Activated naive CD4-positive, alpha-beta T cell treated with Interleukin-2 at 50 U/mL for 16 hours (primary cell): ENCODE measurements around the gene MAGEF1.

ENCODE experiments used
- DNase-seq: peaks from one replicate; pipeline ENCODE4 v3.0.0-alpha.2; 2020

MAGEF1 gene, protein sequence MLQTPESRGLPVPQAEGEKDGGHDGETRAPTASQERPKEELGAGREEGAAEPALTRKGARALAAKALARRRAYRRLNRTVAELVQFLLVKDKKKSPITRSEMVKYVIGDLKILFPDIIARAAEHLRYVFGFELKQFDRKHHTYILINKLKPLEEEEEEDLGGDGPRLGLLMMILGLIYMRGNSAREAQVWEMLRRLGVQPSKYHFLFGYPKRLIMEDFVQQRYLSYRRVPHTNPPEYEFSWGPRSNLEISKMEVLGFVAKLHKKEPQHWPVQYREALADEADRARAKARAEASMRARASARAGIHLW

DNA sequence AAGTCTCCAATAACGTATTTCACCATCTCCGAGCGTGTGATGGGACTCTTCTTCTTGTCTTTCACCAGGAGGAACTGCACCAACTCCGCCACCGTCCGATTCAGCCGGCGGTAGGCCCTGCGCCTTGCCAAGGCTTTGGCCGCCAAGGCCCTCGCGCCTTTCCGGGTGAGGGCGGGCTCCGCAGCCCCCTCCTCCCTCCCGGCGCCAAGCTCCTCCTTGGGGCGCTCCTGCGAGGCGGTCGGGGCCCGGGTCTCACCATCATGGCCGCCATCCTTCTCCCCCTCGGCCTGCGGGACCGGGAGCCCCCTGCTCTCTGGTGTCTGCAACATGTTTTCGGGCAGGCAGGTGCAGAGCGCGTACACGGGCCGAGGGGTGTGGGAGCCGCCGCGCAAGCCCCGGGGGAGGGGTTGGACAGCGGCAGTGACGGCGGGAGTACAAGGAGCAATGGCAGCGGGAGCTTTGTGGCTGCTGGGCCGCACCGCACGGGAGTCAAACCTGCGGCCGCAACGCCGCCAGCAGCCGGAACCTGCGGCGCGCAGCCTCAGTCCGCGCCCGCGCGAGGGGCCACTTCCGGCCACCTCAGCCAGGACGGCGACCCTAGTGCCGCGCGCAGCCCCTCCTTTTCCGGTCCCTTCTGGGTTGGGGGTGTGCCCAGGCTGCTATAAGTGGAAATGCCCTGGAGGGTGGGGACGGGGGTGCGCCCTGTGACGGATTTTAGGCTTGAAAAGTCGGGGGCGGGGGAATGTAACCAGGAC is at the start of gene MAGEF1:
Gene MAGEF1, minus strand, starts transcription at position 572 of the 755 bp plus-strand sequence. Its CDS starts 243 bp downstream, at position 329.
- peak; percentile 78 for DNase-seq

DNA sequence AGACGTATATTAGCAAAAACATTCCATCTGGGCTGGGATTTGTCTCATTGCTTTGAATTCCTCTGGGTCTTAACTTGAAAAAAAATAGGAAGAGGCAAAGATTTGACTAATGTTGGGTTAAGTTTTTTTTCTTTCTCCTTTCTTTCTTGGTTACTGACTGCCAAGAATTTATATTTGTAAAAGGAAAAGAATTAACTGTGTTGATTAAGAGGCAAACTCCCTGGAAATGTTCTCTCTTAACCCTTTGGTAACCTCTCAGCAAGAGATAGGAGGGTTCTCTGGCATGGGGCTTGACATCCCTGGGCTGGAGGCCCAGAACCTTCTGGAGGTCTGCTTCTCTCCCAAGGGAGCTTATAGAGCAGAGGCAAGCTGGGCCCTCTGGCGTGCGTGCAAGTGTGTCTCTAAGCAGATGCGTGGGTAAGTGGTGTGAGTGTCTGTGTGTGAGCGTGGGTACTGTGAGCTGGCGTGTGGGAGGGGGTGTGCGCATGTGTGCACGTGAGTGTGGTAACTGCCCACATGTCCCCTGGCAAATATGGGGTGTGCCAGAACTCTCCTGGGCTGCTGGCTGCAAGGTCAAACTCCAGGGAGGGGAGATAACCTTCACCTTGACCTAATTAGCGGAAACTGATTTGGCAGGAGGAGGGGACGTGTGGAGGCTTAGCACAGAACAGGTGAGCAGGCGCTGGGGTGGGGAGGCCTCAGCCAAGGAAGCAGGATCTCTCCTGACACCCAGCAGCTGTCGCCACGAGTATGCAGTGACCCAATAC is 49.4 kb upstream of the MAGEF1 start:
- no peak for DNase-seq

DNA sequence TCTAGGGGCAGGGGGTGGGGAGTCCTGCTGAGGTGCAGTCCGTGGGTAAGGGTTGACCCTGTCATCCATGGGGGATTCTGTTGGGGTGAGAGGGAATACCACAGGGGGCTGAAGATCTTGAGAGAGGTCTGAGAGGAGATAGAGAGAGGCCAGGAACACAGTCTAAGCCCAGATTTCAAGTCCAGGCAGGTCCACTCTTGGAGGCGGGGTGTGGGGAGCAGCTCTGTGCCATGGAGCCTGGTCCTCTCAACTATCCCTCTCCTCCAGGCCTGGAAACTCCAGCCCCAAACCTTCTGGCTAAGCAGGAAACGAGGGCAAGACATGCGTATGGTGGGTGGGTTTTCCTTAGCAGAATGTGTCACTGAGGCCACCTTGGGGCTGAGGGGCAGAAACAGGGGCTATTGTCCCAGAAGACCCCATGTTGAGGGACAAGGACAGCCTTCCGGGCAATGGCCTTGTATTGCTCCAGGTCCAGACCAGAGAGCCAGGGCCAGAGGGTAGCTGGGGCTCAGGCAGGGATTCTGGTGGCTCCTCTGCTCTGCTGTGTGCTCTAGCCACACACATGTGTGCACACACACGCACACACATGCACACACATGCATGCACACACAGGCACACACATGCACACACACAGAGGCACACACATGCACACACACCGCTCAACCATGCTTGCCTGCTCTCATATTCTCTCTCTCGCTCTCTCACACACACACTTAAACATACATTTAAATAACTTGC is 48.6 kb upstream of the MAGEF1 start:
- no peak for DNase-seq

DNA sequence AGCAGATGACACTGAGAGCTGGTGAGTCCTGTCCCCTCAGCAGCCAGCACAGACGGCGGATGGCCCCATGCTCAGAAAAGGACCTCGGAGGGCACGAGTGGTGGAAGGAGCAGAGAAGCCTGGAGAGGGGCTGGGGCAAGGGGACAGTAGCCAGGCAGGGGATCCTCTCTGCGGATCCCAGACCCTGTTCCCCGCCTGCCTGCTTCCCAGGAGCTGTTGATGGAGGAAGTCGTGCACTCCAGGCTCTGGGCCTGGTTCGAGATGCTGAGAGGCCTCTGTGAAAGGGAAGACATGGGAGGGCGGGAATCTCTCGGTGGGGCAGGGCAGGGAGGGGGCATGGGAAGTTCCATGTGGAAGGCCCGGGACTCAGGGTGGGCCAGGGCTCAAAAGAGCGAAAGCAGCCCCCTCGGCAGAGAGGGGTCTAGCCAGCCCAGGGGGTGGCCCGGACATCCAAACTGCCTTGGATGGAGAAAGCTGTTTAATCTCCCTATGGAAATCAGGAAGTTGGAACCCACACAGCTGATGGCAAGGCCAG is 47.9 kb upstream of the MAGEF1 start:
- no peak for DNase-seq

DNA sequence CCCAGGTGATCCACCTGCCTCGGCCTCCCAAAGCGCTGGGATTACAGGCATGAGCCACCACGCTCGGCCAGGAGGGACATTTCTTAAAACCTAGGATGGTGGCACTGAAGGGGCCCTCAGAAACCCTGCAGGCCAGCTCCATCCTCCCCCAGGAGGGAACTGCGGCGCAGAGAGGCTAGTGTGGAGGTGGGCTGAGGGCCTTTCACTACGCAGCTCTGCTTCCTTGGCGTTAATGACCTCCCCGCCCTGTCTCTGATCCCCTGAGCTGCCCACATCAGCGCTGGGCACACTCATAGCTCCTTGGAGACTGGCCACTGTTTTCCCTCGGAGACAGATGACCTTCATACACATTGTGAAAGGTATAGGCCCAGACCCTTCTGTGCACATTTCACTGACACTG is 46.2 kb upstream of the MAGEF1 start:
- no peak for DNase-seq

DNA sequence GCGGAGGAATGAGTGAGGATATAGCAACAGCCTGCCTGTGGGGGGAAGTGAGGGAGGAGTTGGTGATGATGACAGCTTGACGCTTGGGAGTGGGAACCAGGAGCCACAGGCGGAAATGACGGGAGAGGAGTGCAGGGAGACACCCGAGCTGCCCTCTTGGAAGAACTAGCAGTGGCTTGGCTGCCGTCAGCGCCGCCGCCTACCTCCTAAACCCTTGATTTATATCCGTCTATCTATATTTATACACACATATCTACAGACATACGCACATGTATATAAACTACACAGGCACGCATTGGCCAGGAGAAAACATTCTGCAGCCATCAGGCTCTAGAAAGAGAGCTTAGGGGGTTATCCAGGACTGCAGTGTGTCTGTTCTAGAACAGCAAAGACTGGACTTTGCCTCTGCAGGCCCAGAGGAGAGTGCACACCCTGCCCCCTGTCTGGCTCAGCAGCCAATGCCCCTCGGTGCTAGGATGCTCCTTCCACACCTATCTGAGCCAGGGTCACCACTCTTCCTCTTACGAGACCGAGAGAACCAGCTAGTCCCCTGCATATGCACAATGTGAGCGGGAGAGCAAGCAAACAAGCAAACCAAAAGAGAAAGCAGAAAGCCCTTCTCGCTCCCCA is 45.3 kb upstream of the MAGEF1 start:
- DNase-seq = no peak

DNA sequence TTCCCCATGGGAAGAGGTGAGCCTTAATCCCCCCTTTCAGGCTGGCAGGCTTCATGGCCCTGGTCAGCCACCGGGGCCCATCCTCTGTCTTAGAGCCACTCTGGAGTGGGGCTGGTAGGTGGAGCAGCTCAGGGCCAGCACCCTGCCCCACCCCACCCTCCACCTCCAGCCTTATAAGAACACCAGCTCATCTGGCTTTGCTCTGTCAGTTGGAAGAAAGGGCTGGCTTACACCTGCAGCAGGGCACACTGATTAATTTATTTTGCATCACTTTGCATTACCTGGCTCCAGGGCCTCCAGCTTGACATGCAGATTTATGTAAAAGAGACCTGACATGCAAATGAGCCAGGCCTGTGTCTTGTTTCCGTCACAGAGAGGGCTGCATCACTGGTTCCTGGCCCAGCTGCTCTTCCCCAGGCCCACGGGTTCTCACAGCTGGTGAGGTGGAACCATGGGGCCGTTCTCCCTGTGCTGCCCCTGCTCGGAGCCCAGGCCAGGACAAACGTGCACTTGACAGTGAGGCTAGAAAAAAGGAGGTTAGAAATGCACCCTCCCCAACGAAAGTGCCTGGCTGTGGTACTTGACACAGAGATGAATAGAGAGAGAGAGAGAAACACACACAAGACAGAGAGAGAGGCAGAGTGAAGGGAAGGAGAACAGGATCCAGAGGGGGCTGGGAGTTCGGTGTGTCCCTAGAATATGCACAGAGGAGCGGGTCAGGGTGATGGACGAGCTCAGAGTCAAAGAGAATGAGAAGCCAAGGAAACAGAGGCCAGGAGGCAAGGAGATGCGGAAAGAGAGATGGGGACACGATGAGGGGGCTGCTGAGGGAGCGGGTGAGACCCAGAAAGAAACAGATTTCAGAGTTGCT is 44.5 kb upstream of the MAGEF1 start:
- no peak for DNase-seq

DNA sequence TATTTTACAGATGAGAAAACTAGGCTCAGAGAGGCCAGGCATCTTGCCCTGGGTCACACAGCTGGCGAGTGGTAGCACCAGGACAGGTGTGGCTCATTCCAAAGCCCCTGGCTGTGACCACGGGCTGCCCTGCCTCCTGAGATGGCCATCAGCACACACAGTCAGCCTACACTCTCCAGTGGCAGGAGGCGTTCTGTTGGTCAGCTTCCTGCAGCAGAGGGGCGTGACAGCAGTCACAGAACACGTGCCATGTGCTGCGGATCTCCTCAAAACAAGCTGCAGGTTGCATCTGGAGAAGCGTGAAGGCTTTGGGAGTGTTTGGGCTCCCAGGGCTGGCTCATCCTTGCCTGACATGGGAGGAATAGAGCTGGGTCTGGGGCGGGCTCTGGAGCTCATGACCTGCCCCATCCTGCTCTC is 43.5 kb upstream of the MAGEF1 start:
- DNase-seq = no peak

DNA sequence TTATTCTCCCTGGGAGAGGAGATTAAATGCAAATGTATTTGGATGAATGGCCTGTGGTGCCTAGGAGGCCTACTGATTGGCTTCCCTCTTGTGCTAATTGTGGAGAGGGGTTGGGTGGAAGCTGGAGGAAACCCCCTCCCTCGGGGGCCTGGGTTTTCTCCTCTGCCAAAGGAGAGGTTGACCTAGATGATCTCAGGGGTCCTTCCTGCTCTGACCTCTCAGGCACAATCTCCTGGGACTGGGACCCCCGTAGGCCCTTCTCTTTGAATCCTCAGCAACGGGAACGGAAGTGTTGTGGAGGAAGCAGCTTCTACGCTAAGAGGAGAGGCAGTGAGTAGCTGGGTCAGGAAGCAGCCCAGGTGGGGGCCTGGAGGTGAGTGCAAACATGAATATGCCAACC is 40.5 kb upstream of the MAGEF1 start:
- DNase-seq = no peak

DNA sequence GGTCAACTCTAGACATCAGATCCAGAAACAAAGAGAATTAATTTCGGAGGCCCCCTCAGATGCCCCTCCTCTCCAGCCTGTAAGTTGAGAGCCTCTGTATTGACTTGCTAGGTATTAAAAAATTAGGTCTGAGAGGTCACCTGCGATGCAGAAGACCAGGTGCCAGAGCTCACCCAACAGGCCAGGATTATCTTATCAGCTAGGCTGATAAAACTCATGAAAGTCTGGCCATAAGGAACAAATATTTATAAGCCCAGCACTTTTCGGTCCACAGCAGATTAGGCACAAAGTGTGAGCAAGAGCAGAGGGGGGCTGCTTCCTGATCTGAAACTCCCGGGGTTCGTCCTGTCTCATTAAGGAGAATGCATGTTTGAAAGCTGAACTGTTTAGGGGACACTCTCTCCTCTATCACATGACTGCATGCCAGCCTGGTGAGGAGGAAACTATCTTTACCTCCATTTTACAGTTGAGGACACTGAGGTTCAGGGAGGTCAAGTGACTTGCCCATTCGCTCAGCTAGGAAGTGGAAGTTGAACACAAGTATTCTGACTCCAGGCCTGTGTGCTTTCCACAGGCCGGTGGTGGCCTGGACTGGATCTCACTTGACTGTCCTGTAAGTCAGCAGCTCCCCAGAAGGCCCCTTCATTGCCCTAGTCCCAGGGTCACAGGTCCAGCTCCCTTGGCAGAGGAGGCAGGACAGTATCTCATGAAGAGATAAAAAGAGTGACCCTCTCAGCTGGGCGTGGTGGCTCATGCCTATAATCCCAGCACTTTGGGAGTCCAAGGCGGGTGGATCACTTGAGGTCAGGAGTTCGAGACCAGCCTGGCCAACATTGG is 39.6 kb upstream of the MAGEF1 start:
- no peak for DNase-seq

DNA sequence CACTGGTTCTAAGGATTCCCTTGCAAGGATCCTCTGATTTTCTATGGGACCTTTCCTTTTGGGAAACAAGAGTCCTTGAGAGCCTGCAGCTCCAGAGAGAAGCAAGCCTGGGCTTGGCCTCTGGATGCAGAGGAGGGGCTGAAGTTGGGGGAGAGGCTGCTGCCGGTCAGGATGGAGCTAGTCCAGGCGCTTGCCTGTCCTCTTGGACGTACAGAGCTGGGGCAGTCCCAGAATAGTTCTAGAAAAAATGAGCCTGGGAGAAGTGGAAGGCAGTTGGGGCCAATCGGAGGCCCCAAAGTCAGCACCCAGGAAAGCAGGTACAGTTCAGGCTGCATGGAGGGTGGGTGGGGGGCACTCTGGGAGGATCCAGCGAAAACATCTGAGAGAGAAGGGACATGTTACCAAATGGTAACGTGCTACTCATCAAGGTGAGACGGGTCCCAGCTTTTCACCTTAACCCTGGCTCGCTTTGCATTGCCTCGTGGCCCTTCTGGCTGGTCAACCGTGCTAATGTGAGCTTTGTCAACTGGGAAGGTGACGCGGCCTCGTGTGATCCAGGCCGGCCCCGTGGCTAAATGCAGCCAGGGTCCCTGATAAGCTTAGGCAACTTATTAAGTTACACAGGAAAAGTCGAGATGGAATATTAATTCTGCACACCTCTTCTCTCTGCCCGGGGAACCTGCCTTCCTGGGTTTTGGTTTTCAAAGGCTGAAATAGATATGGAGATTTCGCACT is 38.7 kb upstream of the MAGEF1 start:
- DNase-seq = no peak

DNA sequence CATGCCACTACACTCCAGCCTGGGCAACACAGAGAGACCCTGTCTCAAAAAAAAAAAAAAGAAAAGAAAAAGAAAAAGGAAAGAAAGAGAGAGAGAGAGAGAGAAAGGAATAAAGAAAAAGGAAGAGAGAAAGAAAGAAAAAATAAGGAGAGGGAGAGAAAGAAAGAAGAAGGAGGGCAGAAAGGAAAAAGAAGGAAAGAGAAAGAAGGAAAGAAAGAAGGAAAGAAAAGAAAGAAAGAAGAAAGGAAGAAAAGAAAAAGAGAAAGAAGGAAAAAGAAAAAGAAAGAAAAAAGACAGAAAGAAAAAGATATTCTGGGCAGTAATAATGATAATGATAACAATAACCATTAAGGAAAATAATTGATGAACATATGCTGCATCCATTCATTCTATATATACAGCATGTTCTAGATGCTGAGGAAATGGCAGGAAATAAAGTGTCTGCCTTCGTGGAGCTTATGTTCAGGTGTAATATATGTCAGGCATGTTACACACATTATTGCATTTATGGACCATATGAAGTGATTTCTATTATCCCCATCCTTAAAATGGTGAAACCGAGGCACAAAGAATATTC is 37.4 kb upstream of the MAGEF1 start:
- DNase-seq = no peak

DNA sequence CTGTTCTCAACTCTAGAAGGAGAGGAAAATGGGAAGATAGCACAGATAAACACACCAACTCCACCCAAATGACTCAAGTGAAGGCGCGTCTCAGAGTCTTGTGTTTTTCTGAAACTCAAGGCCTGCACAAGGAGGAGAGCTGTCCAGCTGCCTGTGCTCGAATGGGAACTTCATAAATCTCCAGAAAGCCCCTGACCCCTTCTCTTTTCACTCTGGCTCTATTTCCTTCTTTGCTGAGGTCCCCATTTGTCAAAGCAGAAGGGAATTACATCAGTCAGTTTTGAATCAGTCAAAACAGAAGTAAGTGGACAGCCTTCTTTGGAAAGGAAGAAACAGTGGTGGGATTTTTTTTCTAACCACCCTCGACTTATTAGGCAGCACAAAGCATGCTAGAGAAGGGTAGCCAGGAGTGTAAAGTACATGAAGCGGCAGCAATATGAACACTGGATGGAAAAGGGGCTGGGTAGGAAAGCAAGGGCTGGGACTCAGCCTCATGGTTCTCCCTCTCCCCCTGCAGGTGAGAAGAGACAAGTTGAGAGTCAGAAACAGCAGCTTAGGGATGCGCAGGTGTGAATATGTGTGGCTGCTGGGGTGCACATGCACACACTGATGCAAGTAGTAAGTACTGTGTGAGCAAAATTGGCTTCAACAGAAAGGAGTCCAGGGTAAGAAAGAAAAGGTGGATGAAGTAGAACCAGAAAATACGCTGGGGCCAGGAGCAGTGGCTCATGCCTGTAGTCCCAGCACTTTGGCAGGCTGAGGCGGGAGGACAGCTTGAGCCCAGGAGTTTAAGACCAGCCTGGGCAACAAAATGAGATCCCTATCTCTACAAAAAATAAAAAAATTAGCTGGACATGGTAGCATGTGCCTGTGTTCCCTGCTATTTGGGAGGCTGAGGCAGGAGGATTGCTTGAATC is 36.6 kb upstream of the MAGEF1 start:
- no peak for DNase-seq

DNA sequence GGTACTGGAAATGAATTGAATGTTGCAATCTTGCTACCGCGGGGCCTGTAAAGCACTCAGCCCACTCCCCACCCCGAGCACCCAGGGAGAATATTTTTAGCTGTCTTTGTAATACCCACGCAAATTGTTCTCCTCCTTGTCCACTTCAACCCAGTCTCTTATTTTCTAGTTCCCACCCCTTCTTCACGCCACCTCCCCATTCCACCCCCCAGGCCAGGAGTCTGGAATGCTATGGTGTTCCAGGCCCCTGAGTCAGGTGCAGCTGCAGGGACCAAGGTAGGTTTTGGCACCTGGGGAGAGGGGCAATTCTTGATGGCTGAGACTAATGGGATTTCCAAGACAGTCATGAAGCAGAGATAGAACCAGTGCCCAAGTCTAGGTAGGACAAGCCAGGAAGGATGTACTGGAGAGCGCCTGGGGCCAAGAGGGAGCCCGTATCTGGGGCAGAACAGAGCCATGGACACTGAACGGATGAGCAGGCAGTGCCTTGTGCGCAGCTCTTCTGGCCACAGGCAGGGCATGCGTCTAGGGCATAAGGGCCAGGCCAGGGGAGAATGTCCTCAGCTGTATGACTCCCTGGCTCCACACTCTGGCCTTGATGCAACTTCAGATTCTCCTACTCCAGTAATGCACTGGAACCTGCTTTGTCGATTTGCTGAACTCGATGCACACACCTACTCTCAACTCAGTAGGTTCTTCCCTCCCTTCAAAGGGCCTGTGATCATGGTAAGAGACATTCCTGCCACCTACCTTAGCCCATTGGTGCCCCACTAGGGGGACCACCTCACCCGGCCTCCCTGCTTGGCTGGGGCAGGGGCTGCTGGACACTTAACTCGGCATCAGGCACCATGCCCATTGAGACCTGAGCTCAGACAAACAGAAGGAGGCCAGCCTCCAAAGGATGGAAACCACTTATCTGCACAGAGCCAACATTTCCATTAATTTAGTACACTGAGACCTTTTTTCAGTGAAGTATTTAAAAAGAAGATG is 34.6 kb upstream of the MAGEF1 start:
- DNase-seq = no peak

DNA sequence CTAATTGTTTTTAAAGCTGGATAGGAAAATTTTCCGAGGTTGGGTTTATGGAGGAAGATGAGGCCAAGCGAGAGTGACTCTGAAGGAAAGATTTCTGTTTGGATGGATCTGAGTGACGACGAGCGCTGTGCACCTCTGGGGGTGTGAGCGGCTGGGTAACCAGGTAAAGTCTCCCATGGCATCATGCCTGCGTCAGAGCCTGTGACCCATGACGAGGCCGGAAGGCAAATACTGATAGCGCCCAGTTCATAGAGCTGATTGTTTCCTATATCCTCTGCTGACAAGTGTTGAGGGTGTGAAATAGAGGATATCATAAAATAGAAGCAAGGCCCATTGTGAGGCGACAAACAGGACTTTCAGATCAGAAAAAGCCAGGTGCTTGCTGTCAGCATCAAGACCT is 33.7 kb upstream of the MAGEF1 start:
- no peak for DNase-seq

DNA sequence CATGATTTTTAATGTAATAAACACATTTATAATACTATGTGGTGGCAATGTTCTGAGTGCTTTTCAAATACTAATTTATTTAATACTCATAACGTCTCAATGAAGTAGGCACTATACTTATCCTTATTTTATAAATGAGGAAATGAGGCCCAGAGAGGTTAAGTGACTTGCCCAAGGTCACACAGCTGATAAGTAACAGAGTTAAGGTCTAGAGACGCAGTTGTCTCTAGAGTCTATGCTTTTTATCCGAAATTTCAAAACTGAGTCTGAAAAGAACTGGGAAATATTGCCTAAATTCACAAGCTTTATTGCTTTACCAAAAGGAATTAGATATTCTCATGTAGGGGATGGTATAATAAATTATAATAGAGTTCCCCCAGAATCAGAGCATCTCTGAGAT is 31.4 kb upstream of the MAGEF1 start:
- no peak for DNase-seq

DNA sequence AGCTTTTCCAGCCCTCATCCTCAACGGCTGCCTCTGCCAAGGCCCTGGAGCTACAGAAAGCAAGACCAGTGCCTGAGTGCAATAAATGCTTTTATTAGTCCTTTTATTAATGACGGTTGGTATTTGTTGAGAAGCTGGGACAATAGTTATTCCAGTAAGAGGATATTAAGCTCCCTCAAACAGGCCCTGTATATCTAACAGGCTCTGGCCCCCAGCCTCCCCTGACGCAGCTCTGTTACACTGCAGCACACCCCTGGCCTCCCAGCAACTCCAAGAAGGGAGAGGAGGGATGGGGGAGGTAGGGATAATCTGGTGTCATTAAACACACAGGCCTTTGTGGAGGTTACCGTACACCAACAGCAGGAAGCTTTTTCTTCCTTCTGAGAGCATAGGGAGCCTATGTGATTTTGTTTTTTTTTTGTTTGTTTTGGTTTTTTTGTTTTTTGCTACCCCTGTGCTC is 30.8 kb upstream of the MAGEF1 start:
- no peak for DNase-seq
